Measurements from ENCODE around the gene COL18A1.

The COL18A1 gene

DNA sequence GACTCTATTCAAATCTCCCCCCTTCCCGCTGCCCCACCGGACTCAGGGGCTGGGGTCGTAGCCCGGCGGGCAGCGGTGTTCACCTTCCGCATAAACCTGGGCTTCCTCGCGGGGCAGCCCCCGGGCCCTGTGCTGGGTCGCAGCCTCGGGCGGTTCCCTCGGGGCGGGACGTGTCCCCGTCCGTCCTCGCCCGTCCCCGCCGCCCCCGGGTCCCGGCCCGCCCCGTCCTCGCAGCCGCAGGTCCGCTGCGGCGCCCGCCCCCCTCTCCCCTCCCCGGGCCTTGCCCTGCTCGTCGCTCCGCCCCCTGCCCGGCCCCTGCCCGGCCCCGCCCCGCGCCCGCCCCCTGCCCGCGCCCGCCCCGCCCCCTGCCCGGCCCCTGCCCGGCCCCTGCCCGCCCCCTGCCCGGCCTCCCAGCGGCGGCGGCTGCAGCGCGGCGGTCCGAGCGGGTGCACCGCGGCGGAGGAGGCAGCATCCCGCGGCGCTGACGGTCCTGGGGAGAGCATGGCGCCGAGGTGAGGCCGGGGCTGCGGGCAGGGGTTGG is at the start of gene COL18A1:
TSS of gene COL18A1 (plus strand) at position 436 of the 541 bp plus-strand sequence. CDS start at position 502, 66 bp downstream.
- peak; percentile 91 for DNase-seq (ENCODE audit: low spot score)
- in situ Hi-C loops (cut with MboI; ENCODE audit: low pct_unique_long_range_greater_than_20kb, low sequenced_read_pairs, unreplicated experiment): no loop called here
- TF ChIP-seq, protein P1, sequence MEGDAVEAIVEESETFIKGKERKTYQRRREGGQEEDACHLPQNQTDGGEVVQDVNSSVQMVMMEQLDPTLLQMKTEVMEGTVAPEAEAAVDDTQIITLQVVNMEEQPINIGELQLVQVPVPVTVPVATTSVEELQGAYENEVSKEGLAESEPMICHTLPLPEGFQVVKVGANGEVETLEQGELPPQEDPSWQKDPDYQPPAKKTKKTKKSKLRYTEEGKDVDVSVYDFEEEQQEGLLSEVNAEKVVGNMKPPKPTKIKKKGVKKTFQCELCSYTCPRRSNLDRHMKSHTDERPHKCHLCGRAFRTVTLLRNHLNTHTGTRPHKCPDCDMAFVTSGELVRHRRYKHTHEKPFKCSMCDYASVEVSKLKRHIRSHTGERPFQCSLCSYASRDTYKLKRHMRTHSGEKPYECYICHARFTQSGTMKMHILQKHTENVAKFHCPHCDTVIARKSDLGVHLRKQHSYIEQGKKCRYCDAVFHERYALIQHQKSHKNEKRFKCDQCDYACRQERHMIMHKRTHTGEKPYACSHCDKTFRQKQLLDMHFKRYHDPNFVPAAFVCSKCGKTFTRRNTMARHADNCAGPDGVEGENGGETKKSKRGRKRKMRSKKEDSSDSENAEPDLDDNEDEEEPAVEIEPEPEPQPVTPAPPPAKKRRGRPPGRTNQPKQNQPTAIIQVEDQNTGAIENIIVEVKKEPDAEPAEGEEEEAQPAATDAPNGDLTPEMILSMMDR (IDR thresholded peaks at IDR 0.05; ENCODE audit: extremely low read depth, insufficient read depth, missing control alignments): no peak

DNA sequence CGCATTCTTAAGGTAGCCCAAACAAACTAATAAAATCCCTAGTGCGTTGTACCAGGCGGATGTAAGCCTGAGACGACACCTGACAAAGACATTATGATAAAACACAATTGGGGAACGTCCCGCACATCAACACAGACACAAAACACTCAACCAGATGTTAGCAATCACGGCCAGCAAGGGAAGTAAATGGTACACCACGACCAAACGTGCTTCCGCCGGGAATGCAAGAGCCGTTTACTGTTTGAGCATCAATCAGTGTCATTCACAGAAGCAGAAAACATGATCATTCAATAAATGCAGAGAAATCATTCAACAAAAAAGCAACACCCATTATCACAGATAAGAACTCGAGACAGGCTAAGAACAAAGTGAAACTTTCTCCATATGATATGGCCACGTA is 49.4 kb upstream of the COL18A1 start:
- DNase-seq (ENCODE audit: low spot score): no peak
- TF ChIP-seq, protein P1 (IDR thresholded peaks at IDR 0.05; ENCODE audit: extremely low read depth, insufficient read depth, missing control alignments): no peak
- in situ Hi-C loops (cut with MboI; ENCODE audit: low pct_unique_long_range_greater_than_20kb, low sequenced_read_pairs, unreplicated experiment): no loop called here

DNA sequence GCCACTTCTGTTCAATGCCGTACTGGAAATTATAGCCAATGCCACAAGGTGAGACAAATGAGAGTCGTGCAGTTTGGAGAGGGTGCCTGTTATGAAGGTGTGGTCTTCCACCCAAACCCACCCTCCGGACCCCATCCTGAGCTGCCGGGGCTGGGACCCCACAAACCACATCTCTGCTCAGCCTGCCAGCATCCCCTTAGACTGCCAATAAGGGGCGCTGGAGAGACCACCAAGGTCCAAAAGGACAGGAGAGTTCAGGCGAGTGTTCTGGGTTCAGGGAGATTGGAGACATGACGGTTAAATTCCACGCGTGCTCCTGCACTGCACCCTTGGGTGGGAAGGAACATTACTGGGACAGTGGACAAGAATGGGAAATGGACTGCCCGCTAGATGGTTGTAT is 48.7 kb upstream of the COL18A1 start:
- DNase-seq (ENCODE audit: low spot score): no peak
- TF ChIP-seq, protein P1 (IDR thresholded peaks at IDR 0.05; ENCODE audit: extremely low read depth, insufficient read depth, missing control alignments): no peak
- in situ Hi-C loops (cut with MboI; ENCODE audit: low pct_unique_long_range_greater_than_20kb, low sequenced_read_pairs, unreplicated experiment): no loop called here

DNA sequence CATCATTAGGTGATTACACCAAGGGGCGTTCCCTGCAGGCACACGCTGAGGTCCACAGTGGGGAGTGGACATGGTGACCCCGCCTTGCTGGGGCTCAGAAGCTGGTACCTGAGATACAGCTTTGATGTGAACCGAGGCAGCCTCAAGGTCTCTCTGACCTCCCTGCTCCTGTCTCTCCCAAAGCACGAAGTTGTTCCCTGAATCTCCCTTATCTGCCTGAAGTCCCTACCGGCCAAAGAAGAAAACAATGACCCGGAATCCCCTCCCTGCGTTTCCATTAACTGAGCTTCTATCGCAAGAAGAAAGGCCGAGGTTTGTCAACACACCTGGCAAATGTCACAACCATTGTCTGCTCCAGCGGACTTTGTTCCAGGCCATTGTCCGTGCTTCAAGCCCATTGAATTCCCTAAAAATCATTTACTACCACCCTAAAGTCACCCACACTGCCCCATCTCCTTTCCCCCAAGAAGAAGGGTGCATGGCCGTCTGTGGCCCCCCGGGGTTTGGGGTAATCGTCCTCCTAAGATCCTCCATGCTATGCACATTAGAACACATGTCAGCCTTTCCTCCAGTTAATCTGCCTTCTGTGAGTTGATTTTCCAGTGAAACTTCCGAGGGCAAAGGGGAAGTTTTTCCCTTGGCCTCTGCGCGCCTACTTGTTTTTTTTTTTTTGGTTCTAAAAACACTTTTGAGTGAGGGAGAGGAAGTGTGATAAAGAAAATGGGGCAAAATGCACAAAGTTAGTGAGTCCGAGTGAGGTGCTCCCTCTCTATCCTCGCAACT is 48.1 kb upstream of the COL18A1 start:
- in situ Hi-C loops (cut with MboI; ENCODE audit: low pct_unique_long_range_greater_than_20kb, low sequenced_read_pairs, unreplicated experiment): no loop called here
- TF ChIP-seq, protein P1 (IDR thresholded peaks at IDR 0.05; ENCODE audit: extremely low read depth, insufficient read depth, missing control alignments): no peak
- no peak for DNase-seq (ENCODE audit: low spot score)

DNA sequence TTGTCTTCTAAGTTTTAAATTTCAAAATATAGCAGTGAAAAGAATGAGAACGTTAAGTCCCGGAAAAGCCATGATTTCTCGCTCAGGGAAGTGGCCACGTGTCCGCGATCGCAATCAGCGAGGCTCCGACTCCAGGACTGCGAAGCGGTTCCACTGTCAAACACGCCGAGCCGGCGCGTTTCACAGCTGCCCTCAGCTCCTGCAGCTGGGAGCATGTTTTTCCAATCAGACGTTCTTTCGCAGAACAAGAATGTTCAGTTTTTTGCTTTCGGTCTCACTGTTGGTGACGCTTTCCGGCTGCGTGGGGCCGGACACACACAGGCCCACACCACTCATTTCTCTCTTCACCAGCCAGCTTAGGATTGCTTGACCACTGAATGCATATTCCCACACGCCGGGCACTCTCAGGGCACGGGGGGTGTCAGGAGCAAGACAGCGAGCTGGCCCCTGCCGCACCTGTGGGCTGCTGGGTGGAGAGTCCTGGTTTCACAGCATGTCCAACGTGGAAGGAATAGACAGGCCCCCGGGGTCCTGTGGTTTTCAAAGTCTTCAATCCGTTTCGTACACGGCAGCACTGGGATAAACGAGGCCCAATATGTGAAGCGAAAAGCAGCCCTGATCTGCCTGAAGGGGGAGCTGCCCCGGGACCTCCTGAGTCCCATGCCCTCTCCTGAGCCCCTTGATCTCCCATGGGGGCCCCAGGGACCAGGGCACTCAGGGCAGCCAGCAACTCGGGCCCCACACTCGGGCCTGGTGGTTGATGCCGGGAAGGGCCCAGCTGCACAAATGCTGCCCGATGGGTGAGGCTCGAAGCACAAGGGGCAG is 47.3 kb upstream of the COL18A1 start:
- in situ Hi-C loops (cut with MboI; ENCODE audit: low pct_unique_long_range_greater_than_20kb, low sequenced_read_pairs, unreplicated experiment): no loop called here
- TF ChIP-seq, protein P1 (IDR thresholded peaks at IDR 0.05; ENCODE audit: extremely low read depth, insufficient read depth, missing control alignments): no peak
- no peak for DNase-seq (ENCODE audit: low spot score)

DNA sequence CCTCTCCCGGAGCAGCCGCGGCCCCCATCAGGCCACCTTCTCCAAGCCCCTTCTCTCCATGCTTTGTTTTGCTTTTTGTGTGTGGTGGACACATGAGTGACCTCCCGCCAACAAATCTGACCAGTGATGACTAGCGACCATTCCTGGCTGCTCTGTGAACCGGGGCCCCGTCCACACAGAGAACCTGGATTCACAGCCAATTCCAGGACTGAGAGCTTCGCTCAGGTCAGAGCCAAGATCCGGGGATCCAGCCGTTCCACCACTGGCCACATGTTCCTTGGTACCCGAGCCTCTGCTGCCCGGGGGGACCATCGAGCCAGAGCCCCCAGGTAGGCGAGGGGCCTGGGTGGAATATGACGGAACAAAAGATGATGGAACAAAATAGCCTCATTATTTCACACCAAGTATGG is 46.7 kb upstream of the COL18A1 start:
- TF ChIP-seq, protein P1 (IDR thresholded peaks at IDR 0.05; ENCODE audit: extremely low read depth, insufficient read depth, missing control alignments): no peak
- DNase-seq (ENCODE audit: low spot score): no peak
- in situ Hi-C loops (cut with MboI; ENCODE audit: low pct_unique_long_range_greater_than_20kb, low sequenced_read_pairs, unreplicated experiment): no loop called here
